Measurements from ENCODE around the gene NLK.

- TF ChIP-seq, protein P1, sequence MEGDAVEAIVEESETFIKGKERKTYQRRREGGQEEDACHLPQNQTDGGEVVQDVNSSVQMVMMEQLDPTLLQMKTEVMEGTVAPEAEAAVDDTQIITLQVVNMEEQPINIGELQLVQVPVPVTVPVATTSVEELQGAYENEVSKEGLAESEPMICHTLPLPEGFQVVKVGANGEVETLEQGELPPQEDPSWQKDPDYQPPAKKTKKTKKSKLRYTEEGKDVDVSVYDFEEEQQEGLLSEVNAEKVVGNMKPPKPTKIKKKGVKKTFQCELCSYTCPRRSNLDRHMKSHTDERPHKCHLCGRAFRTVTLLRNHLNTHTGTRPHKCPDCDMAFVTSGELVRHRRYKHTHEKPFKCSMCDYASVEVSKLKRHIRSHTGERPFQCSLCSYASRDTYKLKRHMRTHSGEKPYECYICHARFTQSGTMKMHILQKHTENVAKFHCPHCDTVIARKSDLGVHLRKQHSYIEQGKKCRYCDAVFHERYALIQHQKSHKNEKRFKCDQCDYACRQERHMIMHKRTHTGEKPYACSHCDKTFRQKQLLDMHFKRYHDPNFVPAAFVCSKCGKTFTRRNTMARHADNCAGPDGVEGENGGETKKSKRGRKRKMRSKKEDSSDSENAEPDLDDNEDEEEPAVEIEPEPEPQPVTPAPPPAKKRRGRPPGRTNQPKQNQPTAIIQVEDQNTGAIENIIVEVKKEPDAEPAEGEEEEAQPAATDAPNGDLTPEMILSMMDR (IDR thresholded peaks at IDR 0.05; ENCODE audit: borderline replicate concordance, extremely low read depth, low read length, poor library complexity, severe bottlenecking): no peak
- TF ChIP-seq EZH2 (IDR thresholded peaks at IDR 0.05; ENCODE audit: borderline replicate concordance, low read depth, low read length, severe bottlenecking): no peak
These were observed 124.0 kb downstream of the NLK start for GRCh38 chr17:28166478-28166877.
